NCI-H2081 (cell line): ENCODE measurements around the gene ALPL.
A peak's percentile ranks its signal among the peaks of the same experiment; 100 is the strongest.

Experiments used
- DNase-seq, 2 experiments: peaks; one replicate each; lab custom pipeline; 2025; lab: John Stamatoyannopoulos, UW

The ALPL gene

GRCh38 chr1:21598904-21599303, 89.7 kb downstream of the ALPL start:
- no peak for DNase-seq

DNA sequence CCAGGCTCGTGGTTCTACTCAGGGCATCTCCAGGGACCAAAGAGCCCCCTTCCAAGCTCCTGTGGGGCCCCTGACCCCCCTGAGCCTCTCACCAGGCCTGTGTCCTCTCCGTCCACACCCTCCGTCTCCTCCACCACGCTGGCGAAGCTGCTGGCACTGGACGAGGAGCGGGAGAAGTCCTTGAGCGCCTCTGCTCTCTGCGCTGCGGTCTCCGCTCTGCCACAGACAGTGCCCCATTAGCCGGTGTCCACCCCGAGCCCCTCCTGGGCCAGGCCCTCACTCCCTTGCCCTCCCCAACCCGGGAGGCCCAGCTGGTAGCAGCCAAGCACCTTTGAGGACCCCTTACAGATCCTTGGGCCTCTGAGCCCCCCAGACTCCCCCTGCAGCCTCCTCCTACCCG, 90.2 kb downstream of the ALPL start:
- no peak for DNase-seq

DNA sequence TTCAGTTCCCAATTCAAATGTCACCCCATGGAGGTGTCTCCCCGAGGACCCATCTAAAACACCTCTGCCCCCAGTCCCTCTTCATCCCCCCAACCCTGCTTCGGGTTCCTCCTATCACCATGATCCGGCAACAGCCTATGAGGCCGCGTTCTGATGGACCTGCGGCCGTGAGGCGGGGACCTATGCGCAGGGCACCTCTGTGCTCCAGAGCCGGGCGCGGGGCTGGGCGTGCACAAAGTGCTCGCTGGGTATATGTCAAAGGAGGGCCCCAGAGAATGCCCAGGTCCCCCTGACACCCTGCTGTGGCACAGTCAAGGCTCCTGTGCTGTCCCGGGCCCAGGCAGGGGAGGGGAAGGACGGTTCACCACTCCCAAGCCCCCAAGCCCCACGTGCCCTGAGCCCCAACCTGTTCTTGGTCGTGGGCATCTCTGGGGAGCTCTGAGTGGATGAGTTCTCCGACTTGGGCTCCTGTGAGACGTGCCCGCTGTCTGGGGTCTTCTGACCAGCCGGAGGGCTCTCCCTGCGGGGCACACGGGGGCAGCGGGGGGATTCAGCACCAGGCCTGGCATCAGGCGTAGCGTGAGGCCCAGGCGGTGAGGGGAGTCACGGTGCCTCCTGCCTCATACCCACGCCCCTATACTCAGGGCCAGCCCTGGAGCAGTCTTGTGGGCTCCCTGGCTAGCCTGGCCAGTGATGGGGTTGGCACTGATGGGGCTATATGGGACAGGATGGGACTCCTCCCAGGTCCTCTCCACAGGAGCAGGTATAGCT, 92.2 kb downstream of the ALPL start:
- DNase-seq = no peak

DNA sequence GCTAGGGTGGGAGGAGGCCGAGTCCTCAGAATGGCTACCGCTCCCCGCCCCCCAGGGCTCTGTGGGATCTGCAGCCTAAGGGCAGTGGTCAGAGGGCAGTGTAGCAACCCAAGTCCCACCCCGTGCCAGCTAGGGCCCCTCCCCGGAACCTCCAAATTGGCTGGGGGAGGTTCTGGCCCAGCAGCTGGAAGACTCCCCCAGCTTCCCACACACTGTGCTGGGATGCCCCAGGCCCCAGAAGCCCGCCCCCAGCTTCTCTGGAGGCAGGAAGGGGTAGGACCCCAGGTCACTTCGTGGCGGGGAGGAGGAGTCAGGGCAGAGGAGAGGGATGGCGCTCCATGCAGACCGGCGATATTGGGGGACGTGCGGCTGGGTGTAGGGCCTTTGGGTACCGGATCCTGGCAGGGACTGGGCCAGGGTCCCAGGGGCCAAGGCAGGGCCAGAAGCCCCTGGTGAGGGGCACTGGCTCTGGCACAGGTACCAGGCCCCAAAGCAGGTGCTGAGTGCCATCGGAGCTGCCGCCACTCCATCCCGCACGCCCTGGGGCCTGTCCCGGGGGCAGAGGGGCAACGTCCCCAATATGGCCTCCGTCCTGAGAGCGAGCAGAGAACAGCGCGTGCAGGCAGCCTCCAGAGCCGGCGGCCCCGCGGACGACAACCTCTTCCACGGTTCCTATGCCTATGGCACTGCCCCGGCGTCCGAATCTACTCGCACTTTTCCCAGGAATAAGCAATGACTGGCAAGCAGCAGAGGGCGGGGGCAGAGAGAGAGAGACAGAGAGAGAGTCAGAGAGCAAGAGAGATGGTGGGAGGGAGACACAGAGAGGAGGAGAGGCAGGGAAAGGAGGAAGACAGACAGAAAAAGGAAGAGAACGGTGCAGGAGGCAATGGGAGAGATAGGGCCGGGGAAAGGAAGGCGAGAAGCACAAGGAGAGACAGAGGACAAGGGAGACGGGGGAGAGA, 94.2 kb downstream of the ALPL start:
- DNase-seq = no peak

DNA sequence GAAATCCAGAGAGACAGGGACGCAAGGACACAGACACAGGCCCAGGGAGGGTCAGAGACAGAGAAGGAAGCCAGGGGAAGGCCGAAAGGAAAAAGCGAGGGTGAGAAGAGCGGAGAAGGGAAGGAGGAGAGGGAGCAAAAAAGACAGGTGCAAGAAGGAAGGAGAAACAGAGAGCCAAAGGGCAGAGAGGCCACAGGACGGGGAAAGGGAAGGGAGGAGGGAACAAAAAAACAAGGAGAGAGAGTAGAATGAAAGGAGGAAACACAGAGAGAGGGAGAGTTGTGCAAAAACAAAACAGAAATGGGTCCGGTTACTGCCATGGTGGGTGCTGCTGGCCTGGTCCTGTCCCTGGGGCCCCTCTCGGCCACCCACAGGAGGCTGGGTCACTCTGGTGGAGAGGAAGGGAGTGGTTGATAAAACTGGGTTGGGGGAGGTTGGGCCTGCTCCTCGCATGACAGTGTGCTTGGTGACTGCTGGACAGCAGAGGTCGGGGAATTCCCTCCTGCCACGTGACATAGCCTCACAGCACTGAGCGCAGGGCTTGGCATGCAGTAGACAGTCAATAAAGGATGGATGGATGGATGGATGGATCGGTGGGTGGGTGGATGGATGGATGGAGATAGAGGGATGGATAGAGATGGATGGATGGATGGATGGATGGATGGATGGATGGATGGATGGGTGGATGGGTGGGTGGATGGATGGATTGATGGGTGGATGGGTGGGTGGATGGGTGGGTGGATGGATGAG, 95.2 kb downstream of the ALPL start:
- no peak for DNase-seq

- no peak for DNase-seq
Measured at GRCh38 chr1:21605012-21605715, 95.9 kb downstream of the ALPL start.

GRCh38 chr1:21605964-21606705, 96.9 kb downstream of the ALPL start:
- DNase-seq = no peak

DNA sequence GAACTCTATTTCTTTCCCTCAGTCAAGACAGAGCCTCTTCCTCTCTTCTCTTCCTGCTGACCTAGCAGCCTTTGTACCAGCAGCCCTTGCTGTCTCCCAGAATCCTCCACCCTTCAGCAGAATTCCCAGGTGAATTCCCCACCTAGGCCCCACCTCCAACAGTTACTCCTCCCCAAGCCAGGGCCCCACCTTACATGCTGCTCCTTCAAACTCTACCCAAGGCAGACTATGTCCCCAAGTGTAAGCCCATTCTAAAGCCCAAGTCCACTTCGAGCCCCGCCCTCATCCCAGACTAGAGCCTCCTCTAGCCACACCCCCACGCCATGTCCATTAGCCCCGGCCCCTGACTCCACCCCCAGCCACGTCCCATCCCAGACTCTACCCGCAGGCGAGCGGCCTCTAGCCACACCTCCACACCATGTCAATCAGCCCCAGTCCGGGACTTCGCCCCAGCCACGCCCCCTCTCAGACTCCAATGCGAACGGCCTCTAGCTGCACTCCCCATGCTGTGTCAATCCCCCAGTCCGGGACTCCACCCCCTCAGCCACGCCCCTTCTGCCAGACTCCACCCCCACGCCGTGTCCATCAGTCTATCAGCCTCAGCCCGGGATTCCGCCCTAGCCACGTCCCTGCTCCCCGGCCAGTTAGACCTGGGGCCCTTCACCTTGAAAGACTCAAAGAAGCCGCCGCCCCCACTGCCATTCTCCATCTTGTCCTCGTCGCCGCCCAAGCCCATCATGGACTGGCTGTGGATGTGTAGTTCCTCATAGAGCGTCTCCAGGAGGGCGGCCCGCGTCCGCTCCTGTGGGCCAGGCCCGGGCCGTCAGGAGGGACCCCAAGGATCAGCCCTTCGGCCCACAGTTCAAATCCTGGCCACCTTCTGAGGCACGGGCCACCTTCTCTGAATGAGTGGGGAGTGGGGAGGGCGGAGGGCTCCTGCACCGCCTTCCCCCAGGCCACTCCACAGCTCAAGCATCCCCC, 98.6 kb downstream of the ALPL start:
- peak in 1 of 2 experiments; percentile 25 for DNase-seq

DNA sequence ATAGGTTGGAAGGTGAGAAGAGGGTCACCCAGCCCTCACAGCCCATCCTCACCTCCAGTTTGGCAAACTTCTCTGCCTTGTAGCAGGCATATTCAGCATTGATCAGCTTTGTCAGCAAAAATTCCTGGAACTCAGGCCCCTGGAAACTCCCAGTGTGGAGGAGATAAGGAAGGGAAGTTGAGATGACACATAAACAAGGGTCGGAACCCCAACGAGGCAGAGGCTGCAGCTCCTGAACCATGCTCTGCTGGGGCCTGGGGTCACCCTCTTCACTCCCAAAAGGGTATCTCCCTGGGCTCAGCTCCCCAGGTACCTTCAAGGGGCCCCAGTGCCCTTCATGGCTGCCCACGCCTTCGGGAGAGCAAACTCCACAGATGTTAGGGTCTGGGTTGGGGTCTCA, 99.6 kb downstream of the ALPL start:
- DNase-seq = no peak

DNA sequence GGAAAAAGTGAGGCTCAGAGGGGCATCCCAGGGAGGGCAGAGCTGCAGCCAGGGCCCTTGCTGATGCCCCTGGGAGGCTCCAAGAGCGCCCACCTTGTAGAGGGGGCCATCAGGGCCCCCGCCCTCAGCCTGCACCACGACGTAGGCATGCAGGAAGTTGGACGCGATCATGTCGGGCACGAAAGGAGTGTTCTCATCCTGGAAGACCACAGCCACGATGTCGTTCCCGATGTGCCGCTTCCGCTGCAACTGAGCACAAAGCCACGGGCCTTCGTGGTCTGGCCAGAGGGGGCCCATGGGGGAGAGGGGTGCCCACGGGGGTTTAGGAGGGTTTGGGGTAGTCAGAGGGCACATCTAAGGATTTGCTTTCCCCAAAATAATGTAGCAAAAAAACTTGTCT, 100.8 kb downstream of the ALPL start:
- no peak for DNase-seq

- DNase-seq = no peak
Measured at GRCh38 chr1:21610989-21611785, 102.0 kb downstream of the ALPL start.

DNA sequence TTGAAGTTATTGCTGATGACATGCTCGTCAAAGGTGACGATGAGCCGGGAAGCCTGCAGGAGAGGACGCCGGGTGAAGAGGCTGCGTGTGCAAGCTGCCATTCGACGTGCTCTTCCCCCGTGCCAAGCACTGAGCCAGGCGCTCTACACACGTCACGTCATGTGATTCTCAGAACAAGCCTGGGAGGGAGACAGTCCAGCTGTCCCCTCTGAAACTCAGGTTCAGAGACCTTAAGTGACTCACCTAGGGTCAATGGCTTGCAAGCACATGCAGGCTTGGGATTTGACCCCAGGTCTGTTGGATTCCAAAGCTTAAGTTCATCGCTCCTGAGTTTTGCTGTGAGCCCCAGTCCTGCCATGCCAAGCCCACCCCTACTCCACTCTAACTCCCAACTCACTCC, 102.8 kb downstream of the ALPL start:
- DNase-seq = no peak

DNA sequence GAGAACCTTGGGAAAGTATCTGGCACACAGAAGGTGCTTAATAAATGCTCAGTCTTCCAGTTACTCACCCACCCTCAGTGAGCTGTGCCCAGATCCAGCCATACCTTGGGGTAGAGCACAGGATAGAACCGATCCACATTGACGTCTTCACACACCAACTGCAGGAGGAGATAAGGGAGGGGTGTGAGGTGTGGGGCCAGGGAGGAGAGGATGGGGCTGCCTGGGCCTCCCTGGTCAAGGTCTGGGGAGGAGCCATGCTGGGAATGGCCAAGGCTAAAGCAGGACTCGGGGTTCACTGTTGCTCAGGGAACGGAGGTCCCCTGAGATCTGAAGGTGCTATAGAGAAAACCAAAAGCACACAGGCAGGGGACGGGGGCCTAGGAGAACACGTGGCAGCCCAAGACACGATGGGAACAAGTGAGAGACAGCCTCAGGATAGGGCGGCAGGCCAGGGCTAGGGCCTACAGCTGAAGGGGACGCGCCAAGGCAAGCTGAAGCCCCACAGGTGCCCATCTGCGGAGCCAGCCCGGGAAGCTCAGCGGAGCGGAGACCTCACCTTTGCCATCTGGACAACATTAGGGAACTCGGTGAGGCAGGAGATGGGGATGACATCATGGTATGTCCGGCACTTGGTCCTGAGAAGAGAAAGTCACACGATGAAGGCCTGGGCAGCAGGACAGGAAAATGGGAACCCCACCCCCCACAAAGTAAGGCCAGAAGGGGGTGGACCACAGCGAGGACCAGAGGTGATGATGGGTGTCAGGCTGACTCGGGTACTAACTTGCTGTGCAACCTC, 104.0 kb downstream of the ALPL start:
- DNase-seq = no peak

GRCh38 chr1:21614419-21615115, 105.3 kb downstream of the ALPL start:
- DNase-seq = no peak

- DNase-seq = no peak
Measured at GRCh38 chr1:21616372-21616771, 107.1 kb downstream of the ALPL start.

GRCh38 chr1:21617126-21617738, 108.0 kb downstream of the ALPL start:
- no peak for DNase-seq

GRCh38 chr1:21618059-21618458, 108.8 kb downstream of the ALPL start:
- no peak for DNase-seq
